Colon (tissue), 2 donors: ENCODE measurements around the gene PCBP2.

Experiments
- FAIRE-seq: peaks from 2 replicates; lab custom pipeline; 2012; peaks lifted over from hg19 to GRCh38; lab: Jason Lieb, UNC
- donor health status: control.
- donor health status: control.

PCBP2 gene

DNA sequence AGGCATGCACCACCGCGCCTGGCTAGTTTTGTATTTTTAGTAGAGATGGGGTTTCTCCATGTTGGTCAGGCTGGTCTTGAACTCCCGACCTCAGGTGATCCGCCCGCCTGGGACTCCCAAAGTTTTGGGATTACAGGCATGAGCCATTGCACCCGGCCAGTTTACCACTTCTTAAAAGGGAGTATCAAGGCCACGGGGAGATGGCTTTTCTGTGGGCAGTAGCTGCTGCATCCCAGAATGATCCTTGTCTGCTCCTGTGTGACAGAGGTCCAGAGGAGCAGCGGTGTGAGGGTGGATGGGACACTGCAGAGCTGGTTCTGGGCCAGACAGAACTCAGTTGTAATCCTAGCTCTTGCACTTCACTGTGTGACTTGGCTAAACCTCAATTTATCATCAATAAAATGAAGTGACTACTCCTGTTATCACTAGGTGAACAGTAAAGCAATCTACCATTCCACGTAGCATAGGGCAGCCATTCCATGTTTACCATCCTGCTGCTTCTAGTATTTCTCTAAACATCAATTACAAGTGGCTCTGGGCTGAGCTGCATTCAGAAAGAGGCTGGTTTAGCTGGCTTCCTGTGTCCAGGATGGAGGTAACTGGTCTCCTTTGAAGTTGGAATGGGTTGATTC, 58.4 kb downstream of the PCBP2 start:
- FAIRE-seq: no peak

DNA sequence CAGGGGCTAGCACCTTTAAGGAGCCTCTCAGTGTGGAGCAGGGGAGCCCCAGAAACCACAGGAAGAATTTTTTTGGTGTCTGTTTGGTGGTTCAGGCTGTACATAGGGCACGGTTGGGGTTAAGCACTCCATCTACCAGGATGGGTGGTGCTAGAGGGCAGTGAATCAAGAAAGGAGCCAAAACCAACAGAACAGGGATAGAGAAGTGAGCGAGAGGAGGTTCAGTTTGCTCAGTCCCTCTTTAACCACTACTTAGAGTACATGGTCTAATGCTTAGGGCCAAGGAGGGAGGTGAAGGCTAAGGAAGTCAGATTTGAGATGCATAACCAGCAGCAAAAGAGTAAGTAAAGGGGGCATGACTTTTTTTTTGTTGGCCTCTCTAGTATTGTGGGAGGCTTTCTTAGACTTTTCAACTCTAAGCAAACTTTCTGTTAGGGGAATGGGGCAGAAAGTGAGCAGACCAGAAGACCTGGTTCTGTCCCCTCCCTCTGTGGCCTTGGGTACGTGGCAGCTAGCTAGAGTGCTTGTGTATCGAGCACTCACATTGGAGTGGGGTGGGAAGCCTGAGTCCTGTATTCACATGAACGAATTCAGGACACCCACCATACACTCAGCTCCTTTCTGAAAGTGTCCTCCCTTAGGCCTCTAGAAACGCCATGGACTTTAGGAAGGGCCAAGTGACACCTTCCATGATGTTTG, 62.0 kb downstream of the PCBP2 start:
- no peak for FAIRE-seq

DNA sequence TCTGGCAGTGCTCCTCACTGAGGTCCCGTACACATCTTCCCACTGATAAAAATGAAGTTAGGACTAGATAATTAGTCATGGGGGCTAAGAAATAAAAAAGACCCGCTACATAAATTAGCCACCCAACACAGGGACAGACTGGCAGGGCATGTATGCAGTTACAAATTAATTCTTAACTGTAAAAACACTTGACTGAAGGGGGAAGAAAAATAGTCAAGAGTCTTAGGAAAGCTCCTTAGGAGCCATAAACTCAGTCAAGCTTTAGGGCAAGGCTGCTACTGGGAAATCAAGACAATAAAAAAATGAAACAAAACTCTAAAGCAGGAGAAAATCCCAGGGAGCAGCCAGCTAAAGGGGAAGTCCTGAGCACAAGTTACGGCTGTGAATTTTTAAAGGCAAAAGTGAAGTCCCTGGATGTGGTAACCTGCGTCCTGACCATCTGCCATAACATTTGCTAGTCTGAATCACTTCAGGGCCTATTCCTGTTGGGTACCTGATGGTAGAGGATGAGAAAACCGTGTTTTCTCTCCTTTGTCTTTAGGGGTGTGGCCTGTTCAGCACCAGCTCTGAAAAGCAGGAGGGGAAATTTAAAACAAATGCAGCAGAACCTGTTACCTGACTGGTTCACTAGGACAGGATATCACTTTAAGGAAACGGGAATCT, 62.9 kb downstream of the PCBP2 start:
- FAIRE-seq: no peak

DNA sequence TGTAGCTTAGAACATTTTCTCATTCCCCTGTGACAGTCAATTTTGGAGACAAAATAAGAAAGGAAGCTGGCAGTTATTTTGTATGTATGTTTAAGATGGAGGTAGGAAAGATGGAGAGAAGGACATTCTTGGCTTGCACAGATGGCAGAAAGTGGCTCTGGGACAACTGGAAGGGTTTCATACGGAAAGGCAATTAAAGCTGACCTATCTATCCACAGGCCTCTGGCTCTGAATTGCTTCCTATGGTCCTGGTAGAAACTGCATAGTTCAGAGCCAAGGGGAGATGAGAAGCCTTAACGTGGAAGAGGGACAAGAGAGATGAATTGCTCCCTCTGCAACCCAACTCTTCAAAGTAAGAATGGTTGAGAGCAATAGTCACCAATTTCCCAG, 63.4 kb downstream of the PCBP2 start:
- no peak for FAIRE-seq

DNA sequence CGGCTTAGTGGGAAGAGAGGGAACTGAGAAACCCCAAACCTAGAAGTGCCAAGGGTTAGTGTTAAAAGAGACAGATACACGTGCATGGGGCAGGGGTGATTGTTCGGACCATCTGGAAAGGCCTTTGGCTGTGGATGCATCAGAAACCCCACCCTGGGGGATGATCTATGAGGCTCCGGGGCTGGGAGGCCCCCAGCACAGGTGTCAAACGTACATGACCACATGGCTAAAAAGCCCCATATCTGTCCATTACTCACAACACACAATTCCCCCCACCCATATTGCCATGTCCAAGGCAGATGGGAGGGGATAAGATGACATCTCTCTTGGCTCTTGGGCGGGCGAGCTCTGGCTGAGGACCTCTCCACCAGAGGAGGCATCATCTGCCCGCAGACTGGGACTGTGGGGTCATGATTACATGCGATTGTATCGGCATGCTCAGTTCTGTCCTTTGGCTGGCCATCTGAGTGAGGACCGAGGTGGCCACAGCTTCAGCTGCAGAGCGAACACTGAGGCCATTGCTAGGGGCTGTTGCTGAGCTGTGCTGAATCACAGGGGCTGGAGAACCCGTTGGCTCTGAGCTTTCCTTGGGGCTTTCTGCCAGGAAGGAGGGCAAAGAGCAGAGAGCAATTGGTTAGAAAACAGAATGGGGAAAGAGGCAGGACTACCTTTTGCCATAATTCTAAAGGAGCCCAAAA, 65.0 kb downstream of the PCBP2 start:
- no peak for FAIRE-seq

DNA sequence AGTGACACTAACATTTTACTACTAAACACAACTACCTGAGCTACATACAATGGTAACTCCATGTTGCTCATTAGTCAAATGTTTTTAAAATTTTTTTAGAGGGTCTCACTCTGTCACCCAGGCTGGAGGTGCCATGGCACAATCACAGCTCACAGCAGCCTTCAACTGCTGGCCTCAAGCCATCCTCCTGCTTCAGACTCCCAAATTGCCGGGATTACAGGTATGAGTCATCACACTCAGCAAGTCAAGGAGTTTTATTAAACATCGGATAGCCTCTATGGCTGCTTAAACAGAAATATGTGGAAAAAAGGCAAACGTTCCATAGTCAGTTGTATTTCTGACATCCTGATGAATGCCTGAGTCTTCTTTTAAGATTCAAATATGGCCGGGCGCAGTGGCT, 66.5 kb downstream of the PCBP2 start:
- no peak for FAIRE-seq

DNA sequence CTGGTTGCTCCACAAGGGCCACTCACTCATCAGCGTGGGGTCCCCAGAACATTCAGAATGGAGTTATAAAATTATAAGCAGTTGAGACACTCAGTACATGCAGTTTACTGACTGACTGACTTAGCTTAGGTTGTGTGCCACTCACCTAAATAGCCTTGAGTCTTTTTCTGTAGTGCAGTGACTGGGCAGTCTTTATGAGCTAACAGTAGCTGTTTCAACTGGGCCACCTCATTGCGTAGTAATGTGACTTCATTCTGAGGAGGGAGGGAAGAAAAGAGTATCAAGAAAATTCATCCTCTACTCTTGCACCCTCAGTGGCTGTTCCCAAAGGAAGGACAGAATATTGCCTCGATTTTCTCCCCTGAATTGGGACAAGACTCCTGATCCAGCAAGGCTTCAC, 71.2 kb downstream of the PCBP2 start:
- FAIRE-seq: no peak

DNA sequence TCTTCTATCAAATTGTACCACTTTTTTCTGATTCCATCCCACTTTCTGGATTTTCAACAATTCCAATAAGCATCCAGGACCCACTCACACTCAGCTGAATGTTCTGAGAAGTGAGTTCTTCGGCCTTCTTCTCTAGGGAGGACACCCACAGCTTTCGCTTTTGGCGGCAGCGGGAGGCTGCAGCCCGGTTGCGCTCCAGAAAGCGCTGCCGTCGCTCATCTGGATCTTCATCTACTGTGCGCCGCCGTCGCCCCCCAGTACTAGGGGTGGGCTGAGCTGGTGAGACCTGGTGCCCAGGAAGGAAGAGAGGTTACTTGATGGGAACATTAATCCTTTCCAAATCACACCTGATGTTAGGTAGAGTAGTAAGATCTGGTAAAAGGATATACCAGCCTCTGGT, 72.6 kb downstream of the PCBP2 start:
- no peak for FAIRE-seq

DNA sequence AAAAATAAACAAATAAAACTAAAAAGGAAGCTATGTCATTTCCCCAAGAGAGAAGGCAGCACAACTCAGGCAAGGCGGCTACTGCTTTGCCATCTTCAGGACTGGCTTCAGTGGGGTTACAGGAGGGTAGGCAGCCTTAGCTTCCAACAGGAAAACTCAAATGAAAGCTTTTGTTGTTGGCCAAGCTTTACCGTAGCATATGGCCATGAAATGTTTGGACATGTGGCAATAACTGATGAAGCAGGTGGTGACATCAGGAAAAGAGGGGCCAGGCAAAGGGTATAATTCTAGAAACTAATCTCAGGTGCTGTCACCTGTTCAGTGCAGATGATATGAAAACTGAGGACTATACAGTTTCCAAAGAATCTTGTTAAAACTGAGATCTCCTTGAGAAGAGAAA, 78.2 kb downstream of the PCBP2 start:
- FAIRE-seq: no peak
